Measurements from ENCODE around the gene AADACL2.

The AADACL2 gene

DNA sequence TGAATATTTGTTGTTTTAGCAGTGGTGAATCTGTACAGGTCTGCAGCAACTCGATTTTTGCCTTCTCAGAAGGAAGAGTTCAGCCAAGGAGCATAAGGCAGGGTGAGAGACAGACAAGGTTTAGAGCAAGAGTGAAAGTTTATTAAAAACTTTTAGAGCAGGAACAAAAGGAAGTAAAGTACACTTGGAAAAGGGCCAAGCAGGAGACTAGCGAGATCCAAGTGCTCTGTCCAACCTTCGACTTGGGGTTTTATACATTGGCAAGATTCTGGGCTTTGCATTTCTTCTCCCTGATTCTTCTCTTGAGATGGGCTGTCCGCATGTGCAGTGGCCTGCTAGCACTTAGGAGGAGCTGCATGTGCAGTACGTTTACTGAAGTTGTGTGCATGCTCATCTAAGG is 46.7 kb upstream of the AADACL2 start:
- Histone ChIP-seq H2AFZ (ENCODE audit: low read length) (no peak overlapping the region), H3K4me1 (ENCODE audit: insufficient read depth, low read length, poor library complexity, severe bottlenecking) (no peaks in the 10 kb centered on the region)
- no peak for TF ChIP-seq EZH2phosphoT487 (IDR thresholded peaks at IDR 0.05; ENCODE audit: borderline replicate concordance)
- TF ChIP-seq, protein P1, sequence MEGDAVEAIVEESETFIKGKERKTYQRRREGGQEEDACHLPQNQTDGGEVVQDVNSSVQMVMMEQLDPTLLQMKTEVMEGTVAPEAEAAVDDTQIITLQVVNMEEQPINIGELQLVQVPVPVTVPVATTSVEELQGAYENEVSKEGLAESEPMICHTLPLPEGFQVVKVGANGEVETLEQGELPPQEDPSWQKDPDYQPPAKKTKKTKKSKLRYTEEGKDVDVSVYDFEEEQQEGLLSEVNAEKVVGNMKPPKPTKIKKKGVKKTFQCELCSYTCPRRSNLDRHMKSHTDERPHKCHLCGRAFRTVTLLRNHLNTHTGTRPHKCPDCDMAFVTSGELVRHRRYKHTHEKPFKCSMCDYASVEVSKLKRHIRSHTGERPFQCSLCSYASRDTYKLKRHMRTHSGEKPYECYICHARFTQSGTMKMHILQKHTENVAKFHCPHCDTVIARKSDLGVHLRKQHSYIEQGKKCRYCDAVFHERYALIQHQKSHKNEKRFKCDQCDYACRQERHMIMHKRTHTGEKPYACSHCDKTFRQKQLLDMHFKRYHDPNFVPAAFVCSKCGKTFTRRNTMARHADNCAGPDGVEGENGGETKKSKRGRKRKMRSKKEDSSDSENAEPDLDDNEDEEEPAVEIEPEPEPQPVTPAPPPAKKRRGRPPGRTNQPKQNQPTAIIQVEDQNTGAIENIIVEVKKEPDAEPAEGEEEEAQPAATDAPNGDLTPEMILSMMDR (conservative IDR thresholded peaks at IDR 0.05; ENCODE audit: low read length) = no peak

DNA sequence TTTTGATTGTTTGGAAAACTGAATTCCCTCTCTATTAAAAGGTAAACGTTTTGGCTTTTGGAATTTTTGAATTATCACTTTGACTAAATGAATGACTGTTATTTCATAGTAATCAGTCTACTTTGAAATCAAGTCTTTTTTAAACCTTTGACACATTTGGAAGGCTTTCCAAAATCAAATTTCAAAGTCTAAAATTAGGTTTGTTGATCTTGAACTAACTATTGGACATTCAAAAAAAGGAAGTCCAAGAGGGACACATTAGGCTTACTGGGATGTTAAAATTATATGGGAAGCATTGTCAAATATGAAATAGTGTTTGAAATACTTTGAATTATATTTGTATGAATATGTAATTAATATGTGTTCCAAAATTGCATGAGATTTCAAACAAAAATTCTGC is 45.2 kb upstream of the AADACL2 start:
- Histone ChIP-seq H3K27me3 (ENCODE audit: insufficient read depth, low read length, poor library complexity, severe bottlenecking) (no peaks in the 10 kb centered on the region), H3K79me2 (ENCODE audit: insufficient read depth, low read length) (no peaks in the 10 kb centered on the region)
- TF ChIP-seq, protein P1 (conservative IDR thresholded peaks at IDR 0.05; ENCODE audit: low read length) = no peak
- no peak for TF ChIP-seq EZH2phosphoT487 (IDR thresholded peaks at IDR 0.05; ENCODE audit: borderline replicate concordance)

More for the DNA sequence above, 46.7 kb upstream of the AADACL2 start:
- Histone ChIP-seq H3K9ac (ENCODE audit: low read depth, low read length, poor library complexity, severe bottlenecking) (no peak overlapping the region), H3K9me2 (replicated peaks; ENCODE audit: low read depth, low read length) (no peaks in the 10 kb centered on the region), H3K36me3 (ENCODE audit: insufficient read depth, low read length) (no peaks in the 10 kb centered on the region), H3F3A (ENCODE audit: low read depth) (no peaks in the 10 kb centered on the region), H3K79me2 (ENCODE audit: insufficient read depth, low read length) (no peaks in the 10 kb centered on the region), H3K4me2 (ENCODE audit: low read depth, low read length, poor library complexity, severe bottlenecking) (no peak overlapping the region), H3K27me3 (ENCODE audit: insufficient read depth, low read length, poor library complexity, severe bottlenecking) (no peaks in the 10 kb centered on the region), H4K20me1 (ENCODE audit: insufficient read depth, low read length, poor library complexity, severe bottlenecking) (no peaks in the 10 kb centered on the region), H3K4me3 (ENCODE audit: low read length, poor library complexity, severe bottlenecking) (no peak overlapping the region), H3K9me3 (ENCODE audit: insufficient read depth, low read depth, low read length) (no peaks in the 10 kb centered on the region)

DNA sequence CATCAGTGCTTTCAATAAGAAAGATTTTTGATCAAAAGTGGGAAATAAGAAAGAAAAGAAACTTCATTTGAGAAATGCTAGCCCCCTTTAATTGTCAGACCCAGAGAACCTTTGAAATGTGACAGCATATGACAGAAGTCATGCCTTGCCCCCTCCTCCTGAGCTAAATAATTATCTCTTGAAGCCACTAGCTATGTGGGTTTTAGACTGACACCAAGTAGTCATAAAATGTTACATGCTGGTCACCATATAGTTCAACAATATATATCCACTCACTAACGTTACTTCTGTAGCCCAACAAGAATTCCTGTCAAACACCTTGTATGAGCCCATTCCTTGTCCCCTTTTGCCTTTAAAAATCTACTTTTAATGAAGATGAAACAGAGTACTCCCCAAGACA is 43.1 kb upstream of the AADACL2 start:
- Histone ChIP-seq H4K20me1 (ENCODE audit: insufficient read depth, low read length, poor library complexity, severe bottlenecking) (no peaks in the 10 kb centered on the region), H3K9me2 (replicated peaks; ENCODE audit: low read depth, low read length) (no peaks in the 10 kb centered on the region), H3K9me3 (ENCODE audit: insufficient read depth, low read depth, low read length) (no peaks in the 10 kb centered on the region), H3K4me3 (ENCODE audit: low read length, poor library complexity, severe bottlenecking) (no peak overlapping the region), H3F3A (ENCODE audit: low read depth) (no peaks in the 10 kb centered on the region), H3K27me3 (ENCODE audit: insufficient read depth, low read length, poor library complexity, severe bottlenecking) (no peaks in the 10 kb centered on the region), H3K4me2 (ENCODE audit: low read depth, low read length, poor library complexity, severe bottlenecking) (no peak overlapping the region), H3K79me2 (ENCODE audit: insufficient read depth, low read length) (no peaks in the 10 kb centered on the region), H3K4me1 (ENCODE audit: insufficient read depth, low read length, poor library complexity, severe bottlenecking) (peaks cover 4% of the 10 kb centered on the region), H3K9ac (ENCODE audit: low read depth, low read length, poor library complexity, severe bottlenecking) (no peak overlapping the region), H3K36me3 (ENCODE audit: insufficient read depth, low read length) (no peaks in the 10 kb centered on the region), H2AFZ (ENCODE audit: low read length) (no peak overlapping the region)
- no peak for TF ChIP-seq EZH2phosphoT487 (IDR thresholded peaks at IDR 0.05; ENCODE audit: borderline replicate concordance)
- TF ChIP-seq, protein P1 (conservative IDR thresholded peaks at IDR 0.05; ENCODE audit: low read length) = no peak

More for the DNA sequence above, 45.2 kb upstream of the AADACL2 start:
- Histone ChIP-seq H2AFZ (ENCODE audit: low read length) (no peak overlapping the region; the same call in 1 of the 2 replicates), H3K36me3 (ENCODE audit: insufficient read depth, low read length) (no peaks in the 10 kb centered on the region), H3K9me2 (replicated peaks; ENCODE audit: low read depth, low read length) (no peaks in the 10 kb centered on the region), H3K4me1 (ENCODE audit: insufficient read depth, low read length, poor library complexity, severe bottlenecking) (peaks cover 2% of the 10 kb centered on the region), H3F3A (ENCODE audit: low read depth) (no peaks in the 10 kb centered on the region), H3K4me3 (ENCODE audit: low read length, poor library complexity, severe bottlenecking) (no peak overlapping the region), H3K4me2 (ENCODE audit: low read depth, low read length, poor library complexity, severe bottlenecking) (no peak overlapping the region), H3K9me3 (ENCODE audit: insufficient read depth, low read depth, low read length) (no peaks in the 10 kb centered on the region), H3K9ac (ENCODE audit: low read depth, low read length, poor library complexity, severe bottlenecking) (no peak overlapping the region), H4K20me1 (ENCODE audit: insufficient read depth, low read length, poor library complexity, severe bottlenecking) (no peaks in the 10 kb centered on the region)

All from Loucy (cell line).